HepG2 (cell line): ENCODE data around the gene SP1. TPM values are rescaled to one million over a fixed set of nuclear protein-coding genes. Genes with fewer than 3 reads are reported as not detected.

Source experiments
- CCAR2 ChIP-seq: fragments of 200-400 bp; formaldehyde crosslinking; optimal IDR thresholded peaks from 2 replicates; pipeline ENCODE3; 2018; ENCODE audit warnings: low read depth, mild to moderate bottlenecking, low read length, moderate library complexity
- CCDC6 ChIP-seq: sonication (generic); formaldehyde crosslinking; IDR thresholded peaks from 2 replicates; pipeline ENCODE4 v1.8.1; 2022; ENCODE audit warnings: mild to moderate bottlenecking, missing genetic modification reagents, moderate library complexity
- KDM4B ChIP-seq: sonication (generic); formaldehyde crosslinking; IDR thresholded peaks from 2 replicates; pipeline ENCODE4 v1.4.0; 2020; ENCODE audit warnings: missing genetic modification reagents
- KDM5A ChIP-seq: fragments of 200-600 bp; sonication (generic); IDR thresholded peaks from 2 replicates; pipeline ENCODE4 v1.7.0; 2018; ENCODE audit warnings: antibody characterized with exemption, mild to moderate bottlenecking, low read length, borderline replicate concordance
- MAF1 ChIP-seq: sonication (generic); formaldehyde crosslinking; IDR thresholded peaks from 2 replicates; pipeline ENCODE4 v1.5.0; 2020; ENCODE audit warnings: missing genetic modification reagents, borderline replicate concordance
- MEIS1 ChIP-seq: sonication (generic); formaldehyde crosslinking; IDR thresholded peaks from 2 replicates; pipeline ENCODE4 v1.9.0; 2021; ENCODE audit warnings: mild to moderate bottlenecking, missing genetic modification reagents, moderate library complexity, borderline replicate concordance
- MEIS2 ChIP-seq: sonication (generic); formaldehyde crosslinking; IDR thresholded peaks from 2 replicates; pipeline ENCODE4 v1.9.0; 2021; ENCODE audit warnings: mild to moderate bottlenecking, missing genetic modification reagents
- NFRKB ChIP-seq: fragments of 450-650 bp; IDR thresholded peaks from 2 replicates; pipeline ENCODE4 v1.6.1; 2017
- TCF12 ChIP-seq, 2 experiments: fragments of 450-650 bp in 1 of 2; sonication (generic) in 1 of 2; formaldehyde crosslinking in 1 of 2; IDR thresholded peaks; 2 replicates each; pipeline versions ENCODE4 v1.6.1 to v1.8.0; 2017 to 2022; ENCODE audit warnings: antibody characterized with exemption in 1 of 2, mild to moderate bottlenecking in 1 of 2, missing genetic modification reagents in 1 of 2, moderate library complexity in 1 of 2
- ZFP37 ChIP-seq: sonication (generic); formaldehyde crosslinking; IDR thresholded peaks from 2 replicates; pipeline ENCODE4 v1.4.0; 2020; ENCODE audit warnings: missing genetic modification reagents, borderline replicate concordance
- ZFY ChIP-seq: sonication (generic); formaldehyde crosslinking; IDR thresholded peaks from 2 replicates; pipeline ENCODE4 v1.4.0; 2020; ENCODE audit warnings: missing genetic modification reagents
- ZNF30 ChIP-seq: sonication (generic); formaldehyde crosslinking; IDR thresholded peaks from 2 replicates; pipeline ENCODE4 v1.5.0; 2020; ENCODE audit warnings: mild to moderate bottlenecking, missing genetic modification reagents
- ZNF350 ChIP-seq: sonication (generic); formaldehyde crosslinking; IDR thresholded peaks from 2 replicates; pipeline ENCODE4 v1.4.0; 2020; ENCODE audit warnings: mild to moderate bottlenecking, low read depth, missing genetic modification reagents, borderline replicate concordance
- ZNF790 ChIP-seq: sonication (generic); formaldehyde crosslinking; IDR thresholded peaks from 2 replicates; pipeline ENCODE4 v1.8.0; 2022; ENCODE audit warnings: missing genetic modification reagents, mild to moderate bottlenecking, borderline replicate concordance
- polyA plus RNA-seq, 8 experiments: library from polyadenylated mRNA; depleted of rRNA in 3 of 8; stranded (reverse) in 7 of 8; unstranded in 1 of 8; fragments of >200 nt; fragmentation: Illumina TruSeq in 4 of 8; extraction: Trizol in 4 of 8; gene quantifications; 2 replicates each; pipeline versions ENCODE4 v1.2.1 to v1.2.3, GENCODE V29; 2011 to 2016; ENCODE audit warnings: low read depth in 4 of 8, missing spikeins in 1 of 8, mixed read lengths in 1 of 8; ENCODE audit not compliant: insufficient read depth in 1 of 8
- total RNA-seq, 5 experiments: library from RNA; depleted of rRNA; stranded (reverse); fragments of >200 nt; fragmentation: Illumina TruSeq; extraction: Trizol; gene quantifications; 2 replicates each; pipeline ENCODE4 v1.2.3, GENCODE V29; 2016; ENCODE audit warnings: low read depth in 1 of 5
- TF ChIP-seq, protein P1 (sequence below): sonication (generic); formaldehyde crosslinking; IDR thresholded peaks from 2 replicates; pipeline ENCODE4 v1.5.0; 2020; ENCODE audit warnings: missing genetic modification reagents
- TF ChIP-seq, protein P2 (sequence below), 2 experiments: sonication (generic) in 1 of 2; formaldehyde crosslinking in 1 of 2; IDR thresholded peaks; 2 replicates each; pipeline versions ENCODE4 v1.4.0 to v1.6.1; 2016 to 2020; ENCODE audit warnings: borderline replicate concordance in 1 of 2, low read depth in 1 of 2, mild to moderate bottlenecking in 1 of 2, missing genetic modification reagents in 1 of 2
- TF ChIP-seq, protein P3 (sequence below): sonication (generic); formaldehyde crosslinking; IDR thresholded peaks from 2 replicates; pipeline ENCODE4 v1.4.0; 2020; ENCODE audit warnings: missing genetic modification reagents
- TF ChIP-seq, protein P4 (sequence below): sonication (generic); formaldehyde crosslinking; IDR thresholded peaks from 2 replicates; pipeline ENCODE4 v1.4.0; 2020; ENCODE audit warnings: missing genetic modification reagents, mild to moderate bottlenecking, borderline replicate concordance

The SP1 gene
- total and polyA plus RNA-seq, 2 of the 13 experiments (the other 11 are each of a cell fraction or from before 2014, with no cell fraction given) = 26.5 to 27.5 TPM

DNA sequence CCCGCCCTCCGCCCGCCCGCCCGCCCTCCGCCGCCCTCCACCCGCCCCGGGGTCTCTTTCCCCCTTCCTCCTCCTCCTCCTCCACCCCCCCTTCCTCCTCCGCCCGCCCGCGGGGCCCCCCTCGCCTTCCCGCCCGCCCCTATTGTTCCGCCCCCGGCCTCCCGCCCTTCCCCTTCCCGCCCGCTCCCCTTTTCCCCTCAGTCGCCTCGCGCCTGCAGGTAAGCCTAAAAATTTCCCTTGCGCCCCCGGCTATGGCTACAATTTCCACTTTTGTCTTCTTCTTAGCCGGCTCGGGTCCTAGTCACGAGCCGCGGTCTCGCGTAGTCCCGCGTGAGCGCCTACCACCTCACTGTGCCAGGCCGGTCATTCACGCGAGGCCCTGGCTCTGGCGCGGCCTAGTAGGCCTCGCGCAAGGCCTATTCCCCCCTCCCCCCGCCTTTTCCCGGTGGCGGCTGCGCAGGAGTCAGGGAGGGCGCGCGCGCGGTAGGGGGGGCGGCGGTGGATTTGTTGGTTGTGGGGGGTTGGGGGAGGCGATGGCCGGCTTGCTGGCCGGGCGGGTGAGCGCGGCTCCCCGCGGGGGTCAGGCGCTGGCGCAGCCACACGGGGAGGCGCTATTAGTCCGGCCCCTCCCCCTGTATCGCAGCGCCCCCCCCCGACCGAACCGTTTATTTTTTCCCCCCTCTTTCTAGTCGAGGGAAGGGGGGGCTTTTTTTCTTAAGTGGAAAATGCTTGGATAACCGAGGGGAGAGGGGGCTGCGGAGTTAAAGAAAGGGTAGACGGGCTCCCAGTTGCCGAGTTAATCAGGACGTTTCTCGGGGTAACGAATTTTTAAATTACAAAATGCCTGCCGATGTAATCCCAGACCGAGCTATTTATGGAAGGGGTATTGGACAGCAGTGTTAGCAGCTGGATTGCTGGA lies 72.4 kb downstream of the SP1 start (continued):
- TF ChIP-seq, protein P1, sequence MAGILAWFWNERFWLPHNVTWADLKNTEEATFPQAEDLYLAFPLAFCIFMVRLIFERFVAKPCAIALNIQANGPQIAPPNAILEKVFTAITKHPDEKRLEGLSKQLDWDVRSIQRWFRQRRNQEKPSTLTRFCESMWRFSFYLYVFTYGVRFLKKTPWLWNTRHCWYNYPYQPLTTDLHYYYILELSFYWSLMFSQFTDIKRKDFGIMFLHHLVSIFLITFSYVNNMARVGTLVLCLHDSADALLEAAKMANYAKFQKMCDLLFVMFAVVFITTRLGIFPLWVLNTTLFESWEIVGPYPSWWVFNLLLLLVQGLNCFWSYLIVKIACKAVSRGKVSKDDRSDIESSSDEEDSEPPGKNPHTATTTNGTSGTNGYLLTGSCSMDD (CRISPR knock-in tag) = no peak
- no peak for TF ChIP-seq ZFP37 (CRISPR knock-in tag)
- TF ChIP-seq MEIS2 (CRISPR knock-in tag) = peak; percentile 58
- TF ChIP-seq KDM5A = peak; percentile 71; the same call in 1 of the 2 replicates
- peak; percentile 100 for TF ChIP-seq ZFY (CRISPR knock-in tag)
- TF ChIP-seq, protein P2, sequence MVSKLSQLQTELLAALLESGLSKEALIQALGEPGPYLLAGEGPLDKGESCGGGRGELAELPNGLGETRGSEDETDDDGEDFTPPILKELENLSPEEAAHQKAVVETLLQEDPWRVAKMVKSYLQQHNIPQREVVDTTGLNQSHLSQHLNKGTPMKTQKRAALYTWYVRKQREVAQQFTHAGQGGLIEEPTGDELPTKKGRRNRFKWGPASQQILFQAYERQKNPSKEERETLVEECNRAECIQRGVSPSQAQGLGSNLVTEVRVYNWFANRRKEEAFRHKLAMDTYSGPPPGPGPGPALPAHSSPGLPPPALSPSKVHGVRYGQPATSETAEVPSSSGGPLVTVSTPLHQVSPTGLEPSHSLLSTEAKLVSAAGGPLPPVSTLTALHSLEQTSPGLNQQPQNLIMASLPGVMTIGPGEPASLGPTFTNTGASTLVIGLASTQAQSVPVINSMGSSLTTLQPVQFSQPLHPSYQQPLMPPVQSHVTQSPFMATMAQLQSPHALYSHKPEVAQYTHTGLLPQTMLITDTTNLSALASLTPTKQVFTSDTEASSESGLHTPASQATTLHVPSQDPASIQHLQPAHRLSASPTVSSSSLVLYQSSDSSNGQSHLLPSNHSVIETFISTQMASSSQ (IDR thresholded peaks at IDR 0.05; ENCODE audit: low read depth) = no peak
- TF ChIP-seq, protein P2 (CRISPR knock-in tag; IDR thresholded peaks at IDR 0.05; ENCODE audit: borderline replicate concordance) = 0 out of 2 replicates have a peak, but pooled peaks have one; percentile 6
- TF ChIP-seq NFRKB = no peak
- TF ChIP-seq KDM4B = 0 out of 2 replicates have a peak, but pooled peaks have one; percentile 42
- TF ChIP-seq ZNF350 (CRISPR knock-in tag) = 0 out of 2 replicates have a peak, but pooled peaks have one; percentile 3
- TF ChIP-seq MEIS1 = no peak
- TF ChIP-seq, protein P3, sequence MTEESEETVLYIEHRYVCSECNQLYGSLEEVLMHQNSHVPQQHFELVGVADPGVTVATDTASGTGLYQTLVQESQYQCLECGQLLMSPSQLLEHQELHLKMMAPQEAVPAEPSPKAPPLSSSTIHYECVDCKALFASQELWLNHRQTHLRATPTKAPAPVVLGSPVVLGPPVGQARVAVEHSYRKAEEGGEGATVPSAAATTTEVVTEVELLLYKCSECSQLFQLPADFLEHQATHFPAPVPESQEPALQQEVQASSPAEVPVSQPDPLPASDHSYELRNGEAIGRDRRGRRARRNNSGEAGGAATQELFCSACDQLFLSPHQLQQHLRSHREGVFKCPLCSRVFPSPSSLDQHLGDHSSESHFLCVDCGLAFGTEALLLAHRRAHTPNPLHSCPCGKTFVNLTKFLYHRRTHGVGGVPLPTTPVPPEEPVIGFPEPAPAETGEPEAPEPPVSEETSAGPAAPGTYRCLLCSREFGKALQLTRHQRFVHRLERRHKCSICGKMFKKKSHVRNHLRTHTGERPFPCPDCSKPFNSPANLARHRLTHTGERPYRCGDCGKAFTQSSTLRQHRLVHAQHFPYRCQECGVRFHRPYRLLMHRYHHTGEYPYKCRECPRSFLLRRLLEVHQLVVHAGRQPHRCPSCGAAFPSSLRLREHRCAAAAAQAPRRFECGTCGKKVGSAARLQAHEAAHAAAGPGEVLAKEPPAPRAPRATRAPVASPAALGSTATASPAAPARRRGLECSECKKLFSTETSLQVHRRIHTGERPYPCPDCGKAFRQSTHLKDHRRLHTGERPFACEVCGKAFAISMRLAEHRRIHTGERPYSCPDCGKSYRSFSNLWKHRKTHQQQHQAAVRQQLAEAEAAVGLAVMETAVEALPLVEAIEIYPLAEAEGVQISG (CRISPR knock-in tag) = peak; percentile 78
- peak; percentile 31 for TF ChIP-seq CCAR2
- TF ChIP-seq ZNF790 = 0 out of 2 replicates have a peak, but pooled peaks have one; percentile 42
- TF ChIP-seq CCDC6 (CRISPR knock-in tag) = no peak
- TF ChIP-seq TCF12 (IDR thresholded peaks at IDR 0.05) = no peak
- TF ChIP-seq TCF12 (CRISPR knock-in tag; IDR thresholded peaks at IDR 0.05) = no peak
- TF ChIP-seq, protein P4, sequence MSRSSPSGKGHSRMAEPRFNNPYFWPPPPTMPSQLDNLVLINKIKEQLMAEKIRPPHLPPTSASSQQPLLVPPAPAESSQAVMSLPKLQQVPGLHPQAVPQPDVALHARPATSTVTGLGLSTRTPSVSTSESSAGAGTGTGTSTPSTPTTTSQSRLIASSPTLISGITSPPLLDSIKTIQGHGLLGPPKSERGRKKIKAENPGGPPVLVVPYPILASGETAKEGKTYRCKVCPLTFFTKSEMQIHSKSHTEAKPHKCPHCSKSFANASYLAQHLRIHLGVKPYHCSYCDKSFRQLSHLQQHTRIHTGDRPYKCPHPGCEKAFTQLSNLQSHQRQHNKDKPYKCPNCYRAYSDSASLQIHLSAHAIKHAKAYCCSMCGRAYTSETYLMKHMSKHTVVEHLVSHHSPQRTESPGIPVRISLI (CRISPR knock-in tag) = no peak
- peak; percentile 47; the same call in 1 of the 2 replicates for TF ChIP-seq MAF1 (CRISPR knock-in tag)
- no peak for TF ChIP-seq ZNF30 (CRISPR knock-in tag)
